Measurements from ENCODE around the gene UBE2J2.

DNA sequence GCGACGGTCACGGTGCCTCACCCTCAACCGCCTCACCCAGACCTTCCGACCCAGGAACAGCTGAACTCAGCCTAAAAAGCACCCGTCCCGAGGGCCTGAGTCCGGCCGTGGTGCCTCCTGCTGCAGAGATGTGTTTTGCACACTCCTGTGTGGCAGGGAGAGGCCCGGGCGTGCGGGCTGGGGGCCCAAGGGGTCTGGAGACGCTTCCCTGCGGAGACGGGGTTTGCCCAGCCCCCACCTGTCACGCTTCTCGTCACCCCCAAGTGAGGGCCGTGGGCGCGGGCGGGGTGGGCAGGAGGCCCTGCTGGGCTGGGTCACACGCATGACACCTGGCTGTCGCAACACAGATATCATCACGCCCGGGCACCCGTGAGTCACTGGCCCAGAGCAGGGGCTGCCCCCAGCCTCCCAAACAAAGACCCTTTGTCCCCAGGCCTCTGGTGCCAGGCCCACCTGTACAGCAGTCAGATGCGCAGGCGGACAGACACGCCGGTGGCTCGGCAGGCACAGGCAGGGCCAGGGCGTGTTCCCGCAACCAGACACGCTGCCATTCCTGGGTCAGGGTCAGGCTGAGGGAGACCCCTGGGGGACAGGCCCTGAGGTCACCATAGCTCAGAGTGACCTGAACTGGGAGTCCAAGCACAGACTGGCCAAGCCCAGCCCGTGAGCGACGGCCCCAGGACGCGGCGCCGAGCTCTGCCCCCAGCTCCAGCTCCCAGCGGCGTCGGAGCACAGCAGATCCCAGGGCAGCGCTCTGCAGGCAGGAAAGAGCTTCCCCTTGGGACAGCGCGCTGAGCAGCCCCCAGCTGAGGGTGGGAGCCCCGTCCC is 35.6 kb downstream of the UBE2J2 start:
- no peak for TF ChIP-seq CTCF (IDR thresholded peaks at IDR 0.05)
- no peak for TF ChIP-seq POLR2A (IDR thresholded peaks at IDR 0.05)

All from testis (tissue), 2 donors.